RWPE2 (cell line): ENCODE measurements around the gene RPUSD1.

Experiments used
- ATAC-seq: fragments of 200-7000 bp; cut with Tn5 transposase; 3 replicates; pipeline ENCODE4 v1.9.1; 2021; ENCODE audit warnings: low read depth
- DNase-seq: peaks from one replicate; pipeline ENCODE4 v3.0.0-alpha.2; 2020; ENCODE audit warnings: low spot score
- H3K27ac ChIP-seq: fragments of 450-650 bp; 2 replicates; pipeline ENCODE4 v1.5.1; 2017; ENCODE audit warnings: mild to moderate bottlenecking; ENCODE audit not compliant: poor library complexity, severe bottlenecking
- H3K27me3 ChIP-seq: fragments of 250-450 bp; sonication (Bioruptor Pico); 2 replicates; pipeline ENCODE4 v1.5.1; 2021; ENCODE audit warnings: mild to moderate bottlenecking, moderate library complexity; ENCODE audit not compliant: insufficient read depth, poor library complexity, severe bottlenecking
- H3K36me3 ChIP-seq: fragments of 250-450 bp; sonication (Bioruptor Pico); 2 replicates; pipeline ENCODE4 v1.5.1; 2020; ENCODE audit warnings: low read depth, mild to moderate bottlenecking, moderate library complexity
- H3K4me1 ChIP-seq: fragments of 250-450 bp; sonication (Bioruptor Pico); 2 replicates; pipeline ENCODE4 v1.5.1; 2021; ENCODE audit warnings: mild to moderate bottlenecking, moderate library complexity; ENCODE audit not compliant: insufficient read depth, poor library complexity, severe bottlenecking
- H3K4me3 ChIP-seq: fragments of 250-450 bp; sonication (Bioruptor Pico); 2 replicates; pipeline ENCODE4 v1.5.1; 2021; ENCODE audit warnings: mild to moderate bottlenecking, moderate library complexity; ENCODE audit not compliant: severe bottlenecking
- H3K9me3 ChIP-seq: fragments of 250-450 bp; sonication (Bioruptor Pico); 2 replicates; pipeline ENCODE4 v1.5.1; 2021; ENCODE audit warnings: mild to moderate bottlenecking, moderate library complexity; ENCODE audit not compliant: severe bottlenecking
- TF ChIP-seq, protein P1 (sequence below): fragments of 450-650 bp; IDR thresholded peaks from one replicate; pipeline ENCODE4 v1.5.1; 2017; ENCODE audit warnings: mild to moderate bottlenecking, moderate library complexity; ENCODE audit not compliant: poor library complexity, severe bottlenecking

Gene RPUSD1

DNA sequence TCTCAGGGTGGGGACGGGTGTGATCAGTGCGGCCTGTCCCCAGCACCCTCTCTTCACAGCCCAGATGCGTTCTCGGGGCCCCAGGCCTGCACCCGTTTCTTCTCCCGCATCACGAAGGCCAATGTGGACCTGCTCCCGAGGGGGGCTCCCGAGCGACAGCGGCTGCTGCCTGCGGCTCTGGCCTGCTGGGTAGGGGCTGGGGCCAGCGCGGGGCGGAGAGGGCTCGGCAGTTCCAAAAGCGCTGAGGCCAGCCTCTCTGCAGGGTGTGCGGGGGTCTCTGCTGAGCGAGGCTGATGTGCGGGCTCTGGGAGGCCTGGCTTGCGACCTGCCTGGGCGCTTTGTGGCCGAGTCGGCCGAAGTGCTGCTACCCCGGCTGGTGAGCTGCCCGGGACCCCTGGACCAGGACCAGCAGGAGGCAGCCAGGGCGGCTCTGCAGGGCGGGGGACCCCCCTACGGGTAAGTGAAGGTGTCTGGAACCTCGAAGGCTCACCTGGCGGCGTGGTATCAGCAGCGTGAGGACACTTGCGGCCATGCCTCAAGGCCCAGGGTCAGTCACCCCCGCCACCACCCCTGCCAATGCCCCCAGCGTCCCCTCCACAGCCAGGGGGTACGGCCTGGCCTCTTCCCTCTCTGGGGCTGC lies 23.2 kb downstream of the RPUSD1 start:
- Histone ChIP-seq H3K4me3 (no peak overlapping the region), H3K27me3 (no peaks in the 10 kb centered on the region), H3K36me3 (no peaks in the 10 kb centered on the region), H3K4me1 (peaks cover 14% of the 10 kb centered on the region), H3K9me3 (no peaks in the 10 kb centered on the region), H3K27ac (no peak overlapping the region)
- TF ChIP-seq, protein P1, sequence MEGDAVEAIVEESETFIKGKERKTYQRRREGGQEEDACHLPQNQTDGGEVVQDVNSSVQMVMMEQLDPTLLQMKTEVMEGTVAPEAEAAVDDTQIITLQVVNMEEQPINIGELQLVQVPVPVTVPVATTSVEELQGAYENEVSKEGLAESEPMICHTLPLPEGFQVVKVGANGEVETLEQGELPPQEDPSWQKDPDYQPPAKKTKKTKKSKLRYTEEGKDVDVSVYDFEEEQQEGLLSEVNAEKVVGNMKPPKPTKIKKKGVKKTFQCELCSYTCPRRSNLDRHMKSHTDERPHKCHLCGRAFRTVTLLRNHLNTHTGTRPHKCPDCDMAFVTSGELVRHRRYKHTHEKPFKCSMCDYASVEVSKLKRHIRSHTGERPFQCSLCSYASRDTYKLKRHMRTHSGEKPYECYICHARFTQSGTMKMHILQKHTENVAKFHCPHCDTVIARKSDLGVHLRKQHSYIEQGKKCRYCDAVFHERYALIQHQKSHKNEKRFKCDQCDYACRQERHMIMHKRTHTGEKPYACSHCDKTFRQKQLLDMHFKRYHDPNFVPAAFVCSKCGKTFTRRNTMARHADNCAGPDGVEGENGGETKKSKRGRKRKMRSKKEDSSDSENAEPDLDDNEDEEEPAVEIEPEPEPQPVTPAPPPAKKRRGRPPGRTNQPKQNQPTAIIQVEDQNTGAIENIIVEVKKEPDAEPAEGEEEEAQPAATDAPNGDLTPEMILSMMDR, result no peak
- DNase-seq (peak; percentile 63), ATAC-seq (no peak)

DNA sequence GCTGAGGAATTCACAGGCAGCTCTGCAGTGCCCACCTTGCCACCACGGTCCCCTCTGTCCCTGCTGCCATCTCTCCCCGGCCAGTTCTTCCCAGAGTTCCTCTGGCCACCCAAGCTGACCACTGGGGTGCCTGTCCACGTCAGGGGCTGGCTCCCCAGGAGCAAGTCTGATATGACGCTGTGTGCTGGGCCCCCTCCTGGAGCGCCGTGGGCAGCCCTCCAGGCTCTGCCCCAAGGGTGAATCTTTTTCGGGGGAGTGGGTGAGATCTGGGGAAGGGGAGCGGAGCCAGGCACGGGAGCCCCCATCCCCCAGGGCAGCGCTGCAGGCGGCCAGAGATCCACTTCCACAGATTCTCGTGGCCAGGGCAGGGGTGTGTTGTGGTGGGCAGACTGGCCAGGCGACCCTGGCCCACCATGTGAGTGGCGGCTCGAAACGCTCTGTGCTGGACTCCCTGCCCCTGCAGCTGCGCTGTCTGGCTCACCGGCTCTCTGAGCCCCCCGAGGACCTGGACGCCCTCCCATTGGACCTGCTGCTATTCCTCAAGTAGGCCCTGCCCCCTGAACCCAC lies 23.9 kb downstream of the RPUSD1 start:
- Histone ChIP-seq H3K9me3 (no peaks in the 10 kb centered on the region), H3K36me3 (no peaks in the 10 kb centered on the region), H3K4me3 (no peak overlapping the region), H3K4me1 (peaks cover 20% of the 10 kb centered on the region), H3K27me3 (no peaks in the 10 kb centered on the region), H3K27ac (no peak overlapping the region)
- TF ChIP-seq, protein P1, result no peak
- ATAC-seq, result no peak
- no peak for DNase-seq

DNA sequence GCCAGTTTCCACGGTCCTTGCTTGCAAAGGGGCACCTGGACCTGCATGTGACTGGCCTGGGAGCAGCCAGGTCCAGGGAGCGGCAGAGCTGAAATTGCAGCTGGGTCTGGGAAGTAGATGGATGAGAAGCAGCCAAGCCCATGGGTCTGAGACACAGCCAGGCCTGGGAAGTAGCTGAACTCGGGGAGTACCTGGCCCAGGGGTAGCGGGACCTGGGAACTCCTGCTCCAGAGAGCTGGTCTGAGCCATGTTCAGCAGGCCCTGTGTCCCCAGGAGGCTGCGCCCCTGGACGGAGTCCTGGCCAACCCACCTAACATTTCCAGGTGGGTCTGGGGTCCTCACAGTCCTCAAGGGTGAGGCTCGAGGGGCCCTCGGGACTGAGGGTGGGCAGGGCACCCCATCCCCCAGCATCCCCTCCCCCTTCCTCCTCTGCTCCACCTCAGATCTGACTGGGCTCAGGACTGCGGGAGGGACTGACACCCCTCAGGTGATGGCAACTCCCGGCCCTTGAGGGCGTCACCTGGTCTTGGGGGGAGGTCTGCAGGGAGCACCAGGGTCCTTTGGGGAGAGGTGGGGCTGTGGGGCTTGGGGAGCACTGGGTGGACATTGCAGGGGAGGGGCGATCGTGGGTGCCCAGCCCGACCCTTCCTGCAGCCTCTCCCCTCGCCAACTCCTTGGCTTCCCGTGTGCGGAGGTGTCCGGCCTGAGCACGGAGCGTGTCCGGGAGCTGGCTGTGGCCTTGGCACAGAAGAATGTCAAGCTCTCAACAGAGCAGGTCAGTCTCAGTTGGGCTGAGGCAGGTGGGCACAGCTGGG lies 24.6 kb downstream of the RPUSD1 start:
- peaks cover 20% of the 10 kb centered on the region for H3K4me1 ChIP-seq
- 0 out of 3 replicates have a peak, but pooled peaks have one; percentile 3 for ATAC-seq
- no peak overlapping the region for H3K27ac ChIP-seq

DNA sequence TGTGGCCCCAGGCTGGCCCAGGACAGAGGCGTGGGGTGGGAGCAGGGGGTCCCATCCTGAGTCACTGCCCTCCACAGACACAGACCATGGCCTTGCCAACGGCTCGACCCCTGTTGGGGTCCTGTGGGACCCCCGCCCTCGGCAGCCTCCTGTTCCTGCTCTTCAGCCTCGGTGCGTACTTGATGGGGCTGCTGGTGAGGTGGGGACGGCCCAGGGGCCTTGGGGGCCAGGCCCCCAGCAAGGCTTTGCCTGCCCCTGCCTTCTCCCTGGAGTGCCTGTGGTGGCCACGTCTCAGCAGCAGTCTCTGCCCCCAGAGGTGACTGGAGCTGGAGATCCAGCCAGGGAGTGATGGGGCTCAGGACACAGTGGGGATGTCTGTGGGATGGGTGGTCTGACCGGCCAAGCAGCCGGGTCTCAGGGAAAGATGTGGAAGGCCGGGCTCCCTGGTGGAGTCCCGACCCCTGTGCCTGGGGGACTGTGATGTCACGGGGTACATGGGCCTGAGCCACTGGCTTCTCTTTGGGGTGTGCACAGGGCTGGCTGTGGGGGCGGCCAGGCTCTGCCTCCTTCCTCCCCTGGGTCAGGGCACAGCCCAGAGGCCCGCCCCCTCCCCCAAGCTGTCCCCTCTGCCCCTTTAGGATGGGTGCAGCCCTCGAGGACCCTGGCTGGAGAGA lies 25.4 kb downstream of the RPUSD1 start:
- Histone ChIP-seq H3K27me3 (no peaks in the 10 kb centered on the region), H3K27ac (no peak overlapping the region), H3K4me3 (no peak overlapping the region), H3K4me1 (peaks cover 23% of the 10 kb centered on the region), H3K9me3 (no peaks in the 10 kb centered on the region), H3K36me3 (no peaks in the 10 kb centered on the region)
- TF ChIP-seq, protein P1, result no peak
- DNase-seq, result no peak
- ATAC-seq, result no peak

More for the DNA sequence above, 24.6 kb downstream of the RPUSD1 start:
- DNase-seq, result no peak
- no peak overlapping the region for H3K4me3 ChIP-seq
- H3K9me3 ChIP-seq, result no peaks in the 10 kb centered on the region
- TF ChIP-seq, protein P1, result no peak
- H3K27me3 ChIP-seq, result no peaks in the 10 kb centered on the region
- H3K36me3 ChIP-seq, result no peaks in the 10 kb centered on the region
